Testis (tissue), 2 donors: ENCODE results near the gene NEURL1.

Experiments used
- POLR2A ChIP-seq: fragments of 450-650 bp; IDR thresholded peaks from one replicate; pipeline ENCODE4 v1.6.1; 2017; ENCODE audit warnings: antibody characterized with exemption, mild to moderate bottlenecking, moderate library complexity
- TF ChIP-seq, protein P1 (sequence below), 3 experiments: fragments of 450-650 bp in 2 of 3; fragments of 200-600 bp in 1 of 3; sonication (generic) in 1 of 3; IDR thresholded peaks; one replicate each; pipeline ENCODE4 v1.5.1; 2016 to 2019; ENCODE audit warnings: antibody characterized with exemption in 3 of 3, mild to moderate bottlenecking in 2 of 3, moderate library complexity in 1 of 3

DNA sequence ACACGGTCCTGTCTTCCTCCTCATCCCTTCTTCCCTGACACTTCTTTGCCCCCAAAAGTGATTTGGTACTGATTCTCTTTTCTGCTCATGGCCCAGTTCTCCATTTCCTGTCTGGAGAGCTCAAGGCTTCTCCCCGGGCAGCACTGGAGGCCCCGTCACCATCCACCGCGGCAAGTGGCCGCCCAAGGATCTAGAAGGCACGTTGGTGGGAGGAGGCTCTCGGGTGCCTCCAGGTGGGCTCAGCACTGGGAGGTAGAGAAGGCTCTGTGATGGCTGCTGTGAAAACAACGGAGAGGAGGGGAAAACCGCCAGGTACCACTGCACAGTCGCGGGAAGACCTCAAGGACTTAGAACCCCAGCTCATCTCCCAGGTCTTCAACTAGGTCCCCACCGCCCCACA is 134.4 kb downstream of the NEURL1 start:
- TF ChIP-seq, protein P1, sequence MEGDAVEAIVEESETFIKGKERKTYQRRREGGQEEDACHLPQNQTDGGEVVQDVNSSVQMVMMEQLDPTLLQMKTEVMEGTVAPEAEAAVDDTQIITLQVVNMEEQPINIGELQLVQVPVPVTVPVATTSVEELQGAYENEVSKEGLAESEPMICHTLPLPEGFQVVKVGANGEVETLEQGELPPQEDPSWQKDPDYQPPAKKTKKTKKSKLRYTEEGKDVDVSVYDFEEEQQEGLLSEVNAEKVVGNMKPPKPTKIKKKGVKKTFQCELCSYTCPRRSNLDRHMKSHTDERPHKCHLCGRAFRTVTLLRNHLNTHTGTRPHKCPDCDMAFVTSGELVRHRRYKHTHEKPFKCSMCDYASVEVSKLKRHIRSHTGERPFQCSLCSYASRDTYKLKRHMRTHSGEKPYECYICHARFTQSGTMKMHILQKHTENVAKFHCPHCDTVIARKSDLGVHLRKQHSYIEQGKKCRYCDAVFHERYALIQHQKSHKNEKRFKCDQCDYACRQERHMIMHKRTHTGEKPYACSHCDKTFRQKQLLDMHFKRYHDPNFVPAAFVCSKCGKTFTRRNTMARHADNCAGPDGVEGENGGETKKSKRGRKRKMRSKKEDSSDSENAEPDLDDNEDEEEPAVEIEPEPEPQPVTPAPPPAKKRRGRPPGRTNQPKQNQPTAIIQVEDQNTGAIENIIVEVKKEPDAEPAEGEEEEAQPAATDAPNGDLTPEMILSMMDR (IDR thresholded peaks at IDR 0.05): no peak
- no peak for TF ChIP-seq POLR2A
